Transverse colon (tissue), 4 donors: ENCODE measurements around the gene PMFBP1.

Experiments used
- CTCF ChIP-seq, 5 experiments: fragments of 200-600 bp in 3 of 5; fragments of 450-650 bp in 2 of 5; sonication (generic) in 3 of 5; IDR thresholded peaks; 1 replicate in 2 of 5; 2 replicates in 3 of 5; pipeline ENCODE4 v1.5.1; 2016 to 2017; ENCODE audit warnings: antibody characterized with exemption in 5 of 5, inconsistent platforms in 3 of 5, mild to moderate bottlenecking in 2 of 5, moderate library complexity in 1 of 5
- POLR2A ChIP-seq: fragments of 450-650 bp; IDR thresholded peaks from one replicate; pipeline ENCODE4 v1.6.1; 2016; ENCODE audit warnings: antibody characterized with exemption, mild to moderate bottlenecking, moderate library complexity
- POLR2AphosphoS5 ChIP-seq, 3 donors: sonication (generic); formaldehyde crosslinking; IDR thresholded peaks; one replicate each; pipeline ENCODE4 v1.6.1; 2016; ENCODE audit warnings: antibody characterized with exemption in 3 of 3

GRCh38 chr16:72210555-72210954 lies 38.6 kb upstream of the PMFBP1 start:
- TF ChIP-seq POLR2A (no peak), CTCF (IDR thresholded peaks at IDR 0.05) (no peak), POLR2AphosphoS5 (IDR thresholded peaks at IDR 0.05) (no peak)
